ENCODE data around the gene TMEM26.

The TMEM26 gene

GRCh38 chr10:61458031-61458430, 4.8 kb upstream of the TMEM26 start:
- DNase-seq = no peak

- no peak for DNase-seq
Measured at GRCh38 chr10:61456095-61456789, 3.1 kb upstream of the TMEM26 start.

GRCh38 chr10:61455656-61456055, 2.5 kb upstream of the TMEM26 start:
- no peak for DNase-seq

GRCh38 chr10:61454541-61454940, 1.4 kb upstream of the TMEM26 start:
- DNase-seq = no peak

GRCh38 chr10:61452151-61452651, 980 bp downstream of the TMEM26 start:
- no peak for DNase-seq

- no peak for DNase-seq
Measured at GRCh38 chr10:61451357-61451756, 1.8 kb downstream of the TMEM26 start.

GRCh38 chr10:61448841-61449600, 4.2 kb downstream of the TMEM26 start:
- no peak for DNase-seq

GRCh38 chr10:61448091-61448490, 5.1 kb downstream of the TMEM26 start:
- no peak for DNase-seq

- DNase-seq = no peak
Measured at GRCh38 chr10:61439058-61439609, 14.0 kb downstream of the TMEM26 start.

- no peak for DNase-seq
Measured at GRCh38 chr10:61438141-61438988, 14.8 kb downstream of the TMEM26 start.

- DNase-seq = no peak
Measured at GRCh38 chr10:61423178-61423577, 30.0 kb downstream of the TMEM26 start.

- no peak for DNase-seq
Measured at GRCh38 chr10:61417661-61418060, 35.5 kb downstream of the TMEM26 start.

- no peak for DNase-seq
Measured at GRCh38 chr10:61415824-61416223, 37.4 kb downstream of the TMEM26 start.

- DNase-seq = no peak
Measured at GRCh38 chr10:61411706-61412105, 41.5 kb downstream of the TMEM26 start.

GRCh38 chr10:61410353-61411070, 42.7 kb downstream of the TMEM26 start:
- DNase-seq = no peak

- no peak for DNase-seq
Measured at GRCh38 chr10:61409157-61409556, 44.0 kb downstream of the TMEM26 start.

- DNase-seq = no peak
Measured at GRCh38 chr10:61408105-61408504, 45.1 kb downstream of the TMEM26 start.

- no peak for DNase-seq
Measured at GRCh38 chr10:61406736-61407135, 46.4 kb downstream of the TMEM26 start.

- DNase-seq = no peak
Measured at GRCh38 chr10:61406242-61406641, 46.9 kb downstream of the TMEM26 start.

GRCh38 chr10:61404751-61405150, 48.4 kb downstream of the TMEM26 start:
- DNase-seq = no peak

- no peak for DNase-seq
Measured at GRCh38 chr10:61400524-61400923, 52.7 kb downstream of the TMEM26 start.

GRCh38 chr10:61399406-61399805, 53.8 kb downstream of the TMEM26 start:
- no peak for DNase-seq
